GM18909 (cell line): ENCODE measurements around the gene CHRFAM7A.
"Not testable (repeated sequence)": the region's sequence is repeated elsewhere in the genome, so short reads cannot be mapped to it uniquely, and the experiment has no call there.

ENCODE experiments used
- ATAC-seq: cut with Tn5 transposase; IDR thresholded peaks from one replicate; pipeline ENCODE4 v1.9.1; 2021; ENCODE audit warnings: mild to moderate bottlenecking; ENCODE audit not compliant: unreplicated experiment, poor library complexity

Gene CHRFAM7A

DNA sequence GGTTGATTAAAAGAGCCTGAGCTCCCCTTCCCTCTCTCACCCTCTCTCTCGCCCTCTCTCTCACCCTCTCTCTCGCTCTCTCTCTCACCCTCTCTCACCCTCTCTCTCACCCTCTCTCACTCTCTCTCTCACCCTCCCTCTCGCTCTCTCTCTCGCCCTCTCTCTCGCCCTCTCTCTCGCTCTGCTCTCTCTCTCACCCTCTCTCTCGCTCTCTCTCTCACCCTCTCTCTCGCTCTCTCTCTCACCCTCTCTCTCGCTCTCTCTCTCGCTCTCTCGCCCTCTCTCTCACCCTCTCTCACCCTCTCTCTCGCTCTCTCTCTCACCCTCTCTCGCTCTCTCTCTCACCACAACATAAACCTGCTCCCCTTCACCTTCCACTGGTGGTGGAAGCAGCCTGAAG is 67.2 kb downstream of the CHRFAM7A start:
- not testable (repeated sequence) for ATAC-seq

DNA sequence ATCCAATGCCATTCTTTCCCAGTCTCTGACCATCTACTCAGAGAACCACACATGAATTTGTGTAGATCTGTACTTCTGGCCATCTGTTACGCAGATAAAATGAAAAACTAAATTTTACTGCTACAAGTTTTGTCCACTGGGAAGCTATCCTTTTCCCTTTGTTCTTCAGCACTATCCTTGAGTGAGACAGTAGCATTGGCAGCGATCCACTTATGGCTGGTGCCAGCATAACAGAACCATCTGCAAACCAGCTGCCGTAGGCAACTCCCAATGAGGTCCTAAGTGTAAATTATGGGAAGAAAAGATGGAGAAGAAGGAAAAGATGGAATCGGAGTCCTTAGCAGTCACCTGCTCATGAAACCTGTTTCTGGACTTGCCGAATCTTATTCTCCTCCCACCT is 72.3 kb downstream of the CHRFAM7A start:
- ATAC-seq, result not testable (repeated sequence)

DNA sequence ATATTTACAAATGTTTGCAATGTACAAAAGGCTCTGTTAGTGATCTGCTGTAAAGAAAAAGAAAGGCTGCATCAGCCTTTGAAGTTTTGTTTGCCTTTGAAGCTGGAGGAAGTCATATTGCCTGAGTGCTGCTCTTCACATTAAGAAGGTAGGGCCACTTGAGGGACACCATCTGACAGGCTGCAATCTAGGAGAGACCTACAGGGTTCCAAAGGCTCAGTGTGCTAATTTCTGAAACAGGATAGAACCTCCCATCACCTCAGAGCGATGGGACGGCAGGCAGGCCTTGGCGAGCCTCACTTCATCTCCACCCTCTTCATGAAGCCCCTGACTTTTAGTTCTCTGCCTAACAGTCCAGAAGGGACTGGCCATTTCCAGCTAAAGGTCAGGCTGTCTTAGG is 77.6 kb downstream of the CHRFAM7A start:
- not testable (repeated sequence) for ATAC-seq

DNA sequence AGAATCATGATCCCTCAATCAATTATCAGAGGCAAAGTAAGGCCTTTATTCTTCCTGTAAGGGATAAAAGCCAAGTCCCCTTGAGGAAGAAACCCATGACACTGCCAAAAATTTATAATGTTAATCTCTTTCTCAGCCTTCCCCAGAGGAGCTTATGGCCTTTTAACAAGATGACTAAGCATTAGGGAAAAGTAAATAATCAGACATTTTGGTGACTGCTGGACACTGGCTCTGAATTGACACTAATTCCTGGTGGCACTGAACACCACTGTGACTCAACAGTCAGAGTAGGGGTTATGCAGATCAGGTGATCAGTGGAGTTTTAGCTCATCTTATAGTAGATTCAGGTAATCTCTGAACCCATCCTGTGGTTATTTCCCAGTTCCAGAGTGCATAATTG is 82.8 kb downstream of the CHRFAM7A start:
- ATAC-seq, result not testable (repeated sequence)
